ENCODE measurements around the gene HAPSTR1. TPM values are rescaled to one million over a fixed set of nuclear protein-coding genes. Genes with fewer than 3 reads are reported as not detected.

Gene HAPSTR1
- total RNA-seq, 1 experiment from 2014 or later, result 24.4 TPM

GRCh38 chr16:9058211-9058610 lies 33.2 kb upstream of the HAPSTR1 start:
- Histone ChIP-seq H3K79me2 (ENCODE audit: low read length) (no peaks in the 10 kb centered on the region), H3K27ac (ENCODE audit: low read length) (no peak overlapping the region), H4K20me1 (ENCODE audit: low read length) (no peaks in the 10 kb centered on the region), H3K9me3 (ENCODE audit: low read length) (no peaks in the 10 kb centered on the region), H3K4me2 (ENCODE audit: low read length) (no peak overlapping the region), H3K9ac (ENCODE audit: low read length) (no peak overlapping the region), H3K9me2 (replicated peaks; ENCODE audit: low read length) (no peaks in the 10 kb centered on the region), H3K27me3 (ENCODE audit: low read length) (no peaks in the 10 kb centered on the region), H3K4me3 (ENCODE audit: low read length) (no peak overlapping the region), H2AFZ (ENCODE audit: low read length) (no peak overlapping the region), H3F3A (ENCODE audit: low read length, unreplicated experiment) (no peaks in the 10 kb centered on the region), H3K36me3 (ENCODE audit: low read depth, low read length) (no peaks in the 10 kb centered on the region), H3K4me1 (ENCODE audit: insufficient read depth, low read length) (peaks cover 17% of the 10 kb centered on the region)
- no TSS peak for BruUV-seq (replicated peaks)
- ChIA-PET CTCF (no interaction called here), POLR2A (ENCODE audit: unreplicated experiment) (no interaction called here)
- ATAC-seq (no peak), DNase-seq (no peak)
- intact Hi-C loops (cut with micrococcal nuclease), result no loop called here
- TF ChIP-seq EZH2phosphoT487 (IDR thresholded peaks at IDR 0.05; ENCODE audit: borderline replicate concordance, low read length), result no peak
- TF ChIP-seq EZH2 (IDR thresholded peaks at IDR 0.05; ENCODE audit: low read length, unreplicated experiment), result no peak
- TF ChIP-seq CTCF (conservative IDR thresholded peaks at IDR 0.05; ENCODE audit: low read depth, low read length), result no peak

- ATAC-seq (peak; percentile 60), DNase-seq (peak; percentile 39)
- no peaks in the 10 kb centered on the region for H3K36me3 ChIP-seq (ENCODE audit: low read depth, low read length)
- POLR2A ChIA-PET (ENCODE audit: unreplicated experiment), result no interaction called here
- intact Hi-C loops (cut with micrococcal nuclease), result no loop called here
- H3K4me2 ChIP-seq (ENCODE audit: low read length), result peak overlapping the region; percentile 33
- H3K27ac ChIP-seq (ENCODE audit: low read length), result peak overlapping the region; percentile 14; the same call in 1 of the 2 replicates
- BruUV-seq (replicated peaks), result no TSS peak
- no peaks in the 10 kb centered on the region for H4K20me1 ChIP-seq (ENCODE audit: low read length)
- no peak overlapping the region for H3K9ac ChIP-seq (ENCODE audit: low read length)
- no peak overlapping the region for H3K4me3 ChIP-seq (ENCODE audit: low read length)
- no peaks in the 10 kb centered on the region for H3K79me2 ChIP-seq (ENCODE audit: low read length)
- no peaks in the 10 kb centered on the region for H3K9me2 ChIP-seq (replicated peaks; ENCODE audit: low read length)
- peaks cover 17% of the 10 kb centered on the region for H3K4me1 ChIP-seq (ENCODE audit: insufficient read depth, low read length)
- H3K9me3 ChIP-seq (ENCODE audit: low read length), result no peaks in the 10 kb centered on the region
- no peak overlapping the region for H2AFZ ChIP-seq (ENCODE audit: low read length)
- TF ChIP-seq CTCF (conservative IDR thresholded peaks at IDR 0.05; ENCODE audit: low read depth, low read length) (no peak), EZH2phosphoT487 (IDR thresholded peaks at IDR 0.05; ENCODE audit: borderline replicate concordance, low read length) (no peak), EZH2 (IDR thresholded peaks at IDR 0.05; ENCODE audit: low read length, unreplicated experiment) (no peak)
- H3F3A ChIP-seq (ENCODE audit: low read length, unreplicated experiment), result no peaks in the 10 kb centered on the region
- CTCF ChIA-PET, result interaction anchor here (1.0 kb wide), 1 partner anchor 51 kb away, joined by 6 read pairs; no protein-coding TSS in a partner anchor
- no peaks in the 10 kb centered on the region for H3K27me3 ChIP-seq (ENCODE audit: low read length)
Measured at GRCh38 chr16:9060225-9060624, 31.2 kb upstream of the HAPSTR1 start.

DNA sequence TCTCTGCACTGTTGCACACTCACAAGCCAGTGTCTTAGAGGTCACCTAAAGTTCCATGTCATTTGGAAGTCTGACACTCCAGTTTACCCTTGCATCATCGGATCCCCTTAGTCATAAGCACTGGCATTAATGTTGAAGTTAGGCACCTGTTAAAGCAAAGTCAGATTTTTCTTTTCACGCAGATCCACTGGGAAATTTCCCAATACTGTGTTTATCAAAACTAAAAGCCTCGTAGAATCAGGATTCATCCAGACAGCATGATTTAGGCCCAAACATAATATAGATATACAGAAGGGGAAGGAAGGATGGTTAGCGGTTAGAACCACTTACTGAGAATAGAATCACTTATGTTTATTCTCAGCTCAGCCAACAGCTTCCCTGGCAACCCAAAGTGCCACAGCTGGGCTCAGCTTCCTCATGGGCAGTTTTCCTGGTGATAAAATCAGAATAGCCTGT lies 30.1 kb upstream of the HAPSTR1 start:
- H3F3A ChIP-seq (ENCODE audit: low read length, unreplicated experiment), result no peaks in the 10 kb centered on the region
- intact Hi-C loops (cut with micrococcal nuclease), result no loop called here
- H3K9me2 ChIP-seq (replicated peaks; ENCODE audit: low read length), result no peaks in the 10 kb centered on the region
- H2AFZ ChIP-seq (ENCODE audit: low read length), result no peak overlapping the region
- ChIA-PET POLR2A (ENCODE audit: unreplicated experiment) (no interaction called here), CTCF (no interaction called here)
- TF ChIP-seq CTCF (conservative IDR thresholded peaks at IDR 0.05; ENCODE audit: low read depth, low read length), result no peak
- TF ChIP-seq EZH2phosphoT487 (IDR thresholded peaks at IDR 0.05; ENCODE audit: borderline replicate concordance, low read length), result no peak
- no peak for TF ChIP-seq EZH2 (IDR thresholded peaks at IDR 0.05; ENCODE audit: low read length, unreplicated experiment)
- H3K79me2 ChIP-seq (ENCODE audit: low read length), result no peaks in the 10 kb centered on the region
- H3K4me1 ChIP-seq (ENCODE audit: insufficient read depth, low read length), result peaks cover 17% of the 10 kb centered on the region
- DNase-seq (peak; percentile 19), ATAC-seq (peak; percentile 20)
- H3K9ac ChIP-seq (ENCODE audit: low read length), result no peak overlapping the region
- BruUV-seq (replicated peaks), result no TSS peak
- H3K4me3 ChIP-seq (ENCODE audit: low read length), result no peak overlapping the region
- H3K4me2 ChIP-seq (ENCODE audit: low read length), result no peak overlapping the region
- H3K27me3 ChIP-seq (ENCODE audit: low read length), result no peaks in the 10 kb centered on the region
- H3K9me3 ChIP-seq (ENCODE audit: low read length), result no peaks in the 10 kb centered on the region
- H3K27ac ChIP-seq (ENCODE audit: low read length), result no peak overlapping the region
- no peaks in the 10 kb centered on the region for H3K36me3 ChIP-seq (ENCODE audit: low read depth, low read length)
- no peaks in the 10 kb centered on the region for H4K20me1 ChIP-seq (ENCODE audit: low read length)

All from PC-3 (cell line).